ENCODE data around the gene ABHD10.

ABHD10 gene

GRCh38 chr3:112010636-112011035 lies 31.8 kb downstream of the ABHD10 start:
- H3K27ac ChIP-seq, result no peak overlapping the region
- H2AFZ ChIP-seq (ENCODE audit: low read depth), result no peak overlapping the region
- TF ChIP-seq CTCF (conservative IDR thresholded peaks at IDR 0.05; ENCODE audit: low read depth, low read length), result no peak
- no peaks in the 10 kb centered on the region for H3K4me1 ChIP-seq (ENCODE audit: low read depth, poor library complexity, severe bottlenecking)
- H3K79me2 ChIP-seq (ENCODE audit: insufficient read depth, low read depth), result no peaks in the 10 kb centered on the region
- no peak overlapping the region for H3K4me3 ChIP-seq (IDR thresholded peaks at IDR 0.05; ENCODE audit: insufficient read depth, low read depth, low read length)
- H3K4me2 ChIP-seq, result no peak overlapping the region
- no peaks in the 10 kb centered on the region for H3K36me3 ChIP-seq (ENCODE audit: insufficient read depth)
- H4K20me1 ChIP-seq (ENCODE audit: insufficient read depth), result no peaks in the 10 kb centered on the region
- no peaks in the 10 kb centered on the region for H3K27me3 ChIP-seq (ENCODE audit: insufficient read depth, low read depth)
- no peak overlapping the region for H3K9ac ChIP-seq

GRCh38 chr3:112011376-112011940 lies 32.6 kb downstream of the ABHD10 start:
- no peak for TF ChIP-seq CTCF (conservative IDR thresholded peaks at IDR 0.05; ENCODE audit: low read depth, low read length)
- H3K4me3 ChIP-seq (IDR thresholded peaks at IDR 0.05; ENCODE audit: insufficient read depth, low read depth, low read length), result no peak overlapping the region
- no peaks in the 10 kb centered on the region for H4K20me1 ChIP-seq (ENCODE audit: insufficient read depth)
- H3K9ac ChIP-seq, result no peak overlapping the region
- no peaks in the 10 kb centered on the region for H3K36me3 ChIP-seq (ENCODE audit: insufficient read depth)
- H3K4me2 ChIP-seq, result no peak overlapping the region
- no peaks in the 10 kb centered on the region for H3K79me2 ChIP-seq (ENCODE audit: insufficient read depth, low read depth)
- H3K27ac ChIP-seq, result no peak overlapping the region
- no peak overlapping the region for H2AFZ ChIP-seq (ENCODE audit: low read depth)
- H3K27me3 ChIP-seq (ENCODE audit: insufficient read depth, low read depth), result no peaks in the 10 kb centered on the region
- H3K4me1 ChIP-seq (ENCODE audit: low read depth, poor library complexity, severe bottlenecking), result no peaks in the 10 kb centered on the region

GRCh38 chr3:112012205-112012992 lies 33.6 kb downstream of the ABHD10 start:
- Histone ChIP-seq H4K20me1 (ENCODE audit: insufficient read depth) (no peaks in the 10 kb centered on the region), H3K27me3 (ENCODE audit: insufficient read depth, low read depth) (no peaks in the 10 kb centered on the region), H3K4me1 (ENCODE audit: low read depth, poor library complexity, severe bottlenecking) (no peaks in the 10 kb centered on the region), H3K36me3 (ENCODE audit: insufficient read depth) (no peaks in the 10 kb centered on the region), H3K27ac (no peak overlapping the region), H2AFZ (ENCODE audit: low read depth) (no peak overlapping the region), H3K79me2 (ENCODE audit: insufficient read depth, low read depth) (no peaks in the 10 kb centered on the region), H3K4me2 (no peak overlapping the region), H3K4me3 (IDR thresholded peaks at IDR 0.05; ENCODE audit: insufficient read depth, low read depth, low read length) (no peak overlapping the region), H3K9ac (no peak overlapping the region)
- TF ChIP-seq CTCF (conservative IDR thresholded peaks at IDR 0.05; ENCODE audit: low read depth, low read length), result no peak

- no peak overlapping the region for H3K4me2 ChIP-seq
- no peaks in the 10 kb centered on the region for H3K36me3 ChIP-seq (ENCODE audit: insufficient read depth)
- no peak overlapping the region for H3K9ac ChIP-seq
- no peak overlapping the region for H2AFZ ChIP-seq (ENCODE audit: low read depth)
- no peaks in the 10 kb centered on the region for H4K20me1 ChIP-seq (ENCODE audit: insufficient read depth)
- H3K4me1 ChIP-seq (ENCODE audit: low read depth, poor library complexity, severe bottlenecking), result no peaks in the 10 kb centered on the region
- no peaks in the 10 kb centered on the region for H3K79me2 ChIP-seq (ENCODE audit: insufficient read depth, low read depth)
- no peak overlapping the region for H3K4me3 ChIP-seq (IDR thresholded peaks at IDR 0.05; ENCODE audit: insufficient read depth, low read depth, low read length)
- TF ChIP-seq CTCF (conservative IDR thresholded peaks at IDR 0.05; ENCODE audit: low read depth, low read length), result no peak
- no peaks in the 10 kb centered on the region for H3K27me3 ChIP-seq (ENCODE audit: insufficient read depth, low read depth)
- H3K27ac ChIP-seq, result no peak overlapping the region
These were observed 34.4 kb downstream of the ABHD10 start for GRCh38 chr3:112013058-112013783.

Measured in KMS-11 (cell line).